Stimulated activated CD4-positive, alpha-beta T cell treated with anti-CD3 and anti-CD28 coated beads, Interleukin-4, amount 100 ng/mL, for 24 hours (primary cell): ENCODE measurements around the gene UPF1.
"Not testable (repeated sequence)": the region's sequence is repeated elsewhere in the genome, so short reads cannot be mapped to it uniquely, and the experiment has no call there.

ENCODE experiments used
- DNase-seq: peaks from one replicate; pipeline ENCODE4 v3.0.0-alpha.2; 2020

UPF1 gene

GRCh38 chr19:18899624-18900560 is 68.1 kb downstream of the UPF1 start:
- DNase-seq, result no peak

DNA sequence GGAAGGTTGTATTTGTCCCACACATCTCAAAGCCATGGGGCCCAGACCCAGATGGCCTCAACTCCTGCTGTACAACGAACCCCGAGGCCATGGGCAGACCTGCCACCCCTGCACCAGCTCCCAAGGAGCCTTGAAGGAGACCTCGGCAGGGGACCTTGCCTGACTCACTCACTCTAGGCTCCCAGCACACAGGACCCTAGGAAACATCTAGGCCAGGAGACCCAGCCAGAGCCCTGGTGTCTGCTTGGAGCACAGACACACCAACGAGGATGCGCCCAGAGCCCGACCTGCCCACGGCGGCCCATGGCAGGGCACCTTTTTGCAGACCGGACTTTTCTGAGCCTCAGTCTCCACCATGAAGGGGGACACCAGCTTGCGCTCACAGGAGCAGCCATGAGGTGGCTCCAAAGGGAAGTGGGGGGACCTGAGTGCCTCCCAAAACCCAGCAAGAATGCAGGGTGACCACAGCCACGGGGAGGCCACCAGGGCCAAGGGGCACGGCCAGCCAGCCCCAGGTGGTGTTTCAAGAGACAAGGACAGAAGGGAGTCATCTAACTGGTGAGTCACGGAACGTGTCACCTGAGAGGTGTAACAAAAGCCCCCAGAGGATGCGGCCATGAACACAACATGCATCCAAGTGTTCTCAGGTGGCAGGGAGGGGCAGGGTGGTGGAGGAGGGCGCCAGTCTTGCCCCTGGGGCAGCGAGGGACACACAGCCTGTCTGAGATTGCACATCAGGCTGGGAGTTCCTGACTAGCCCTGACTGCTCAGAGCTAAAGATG is 69.1 kb downstream of the UPF1 start:
- DNase-seq, result no peak

DNA sequence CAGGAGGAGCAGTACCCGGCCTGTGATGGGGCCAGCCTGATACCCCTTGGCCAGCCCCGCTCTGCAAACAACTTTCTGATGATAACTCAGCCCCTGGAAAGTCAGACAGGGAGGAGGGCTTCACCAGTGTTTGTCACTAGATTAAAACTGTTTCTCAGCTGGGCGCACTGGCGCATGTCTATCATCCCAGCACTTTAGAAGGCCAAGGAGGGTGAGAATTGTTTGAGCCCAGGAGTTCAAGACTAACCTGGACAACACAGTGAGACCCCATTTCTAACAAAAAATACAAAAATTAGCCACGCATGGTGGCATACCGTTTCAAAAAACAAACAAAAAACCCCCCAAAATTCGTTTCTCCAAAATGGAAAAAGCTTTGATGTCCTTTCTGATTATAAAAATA is 69.7 kb downstream of the UPF1 start:
- DNase-seq, result no peak

DNA sequence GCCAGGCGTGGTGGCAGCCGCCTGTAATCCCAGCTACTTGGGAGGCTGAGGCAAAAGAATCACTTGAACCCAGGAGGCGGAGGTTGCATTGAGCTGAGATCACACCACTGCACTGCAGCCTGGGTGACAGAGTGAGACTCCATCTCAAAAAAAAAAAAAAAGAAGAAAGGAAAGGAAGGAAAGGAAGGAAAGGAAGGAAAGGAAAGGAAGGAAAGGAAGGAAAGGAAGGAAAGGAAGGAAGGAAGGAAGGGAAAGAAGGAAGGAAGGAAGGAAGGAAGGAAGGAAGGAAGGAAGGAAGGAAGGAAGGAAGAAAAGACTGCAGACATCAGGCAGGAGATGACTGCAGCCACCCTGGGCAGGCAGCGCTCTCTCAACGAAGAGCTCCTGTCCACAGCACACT is 70.8 kb downstream of the UPF1 start:
- not testable (repeated sequence) for DNase-seq

- DNase-seq, result no peak
Observed at GRCh38 chr19:18903156-18904037, 71.6 kb downstream of the UPF1 start.

GRCh38 chr19:18904334-18905057 is 72.7 kb downstream of the UPF1 start:
- no peak for DNase-seq

DNA sequence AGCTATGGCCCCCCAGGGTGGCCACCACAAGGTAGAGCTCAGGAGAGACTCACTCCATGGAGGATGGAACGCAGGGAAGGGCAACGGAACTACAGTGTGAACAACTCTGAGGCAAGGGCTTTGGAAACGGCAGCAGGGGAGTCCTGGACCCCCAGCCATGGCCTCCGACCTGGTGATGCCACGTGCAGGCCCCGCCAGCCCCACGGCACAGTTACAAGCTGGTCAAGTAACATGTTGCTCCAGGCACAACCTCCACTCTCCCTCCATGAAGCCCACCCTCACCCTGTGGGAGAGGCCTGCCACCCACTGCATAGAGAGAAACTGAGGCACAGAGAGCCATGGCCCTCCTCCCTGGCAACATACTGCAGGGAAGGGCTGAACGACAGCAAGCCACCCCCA is 73.3 kb downstream of the UPF1 start:
- no peak for DNase-seq

DNA sequence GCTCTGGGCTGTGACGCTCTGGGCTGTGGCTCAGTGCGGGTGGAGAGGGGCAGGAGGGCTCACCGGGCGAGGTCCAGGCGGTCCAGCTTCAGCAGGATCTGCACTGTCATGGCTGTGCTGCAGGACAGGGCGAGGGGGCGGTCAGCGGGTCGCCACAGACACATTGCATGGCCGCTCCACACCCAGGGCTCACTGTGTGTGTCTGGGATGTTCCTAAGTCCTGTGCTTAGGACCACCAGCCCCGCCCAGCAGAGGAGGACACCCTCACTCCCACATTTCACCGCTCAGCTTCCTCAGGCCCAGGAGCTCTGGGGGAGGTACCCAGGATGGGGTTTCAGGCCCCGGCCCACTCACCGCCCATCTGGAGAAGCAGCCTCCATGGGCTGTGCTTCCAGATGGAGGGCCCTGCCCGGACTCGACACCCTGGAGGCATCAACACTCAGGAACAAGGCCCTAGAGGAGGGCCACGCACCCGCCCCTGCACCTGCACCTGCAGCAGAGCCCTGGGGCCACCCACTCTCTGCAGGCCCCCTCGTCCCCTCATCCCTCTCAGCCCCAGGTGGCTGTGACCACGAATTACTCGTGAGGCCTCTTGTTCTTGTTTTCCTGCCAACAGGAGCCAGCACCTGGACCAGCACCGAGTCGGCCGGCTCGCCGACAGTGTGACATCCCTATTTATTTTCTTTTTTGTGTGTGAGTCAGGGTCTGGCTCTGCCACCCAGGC is 73.9 kb downstream of the UPF1 start:
- DNase-seq, result no peak

DNA sequence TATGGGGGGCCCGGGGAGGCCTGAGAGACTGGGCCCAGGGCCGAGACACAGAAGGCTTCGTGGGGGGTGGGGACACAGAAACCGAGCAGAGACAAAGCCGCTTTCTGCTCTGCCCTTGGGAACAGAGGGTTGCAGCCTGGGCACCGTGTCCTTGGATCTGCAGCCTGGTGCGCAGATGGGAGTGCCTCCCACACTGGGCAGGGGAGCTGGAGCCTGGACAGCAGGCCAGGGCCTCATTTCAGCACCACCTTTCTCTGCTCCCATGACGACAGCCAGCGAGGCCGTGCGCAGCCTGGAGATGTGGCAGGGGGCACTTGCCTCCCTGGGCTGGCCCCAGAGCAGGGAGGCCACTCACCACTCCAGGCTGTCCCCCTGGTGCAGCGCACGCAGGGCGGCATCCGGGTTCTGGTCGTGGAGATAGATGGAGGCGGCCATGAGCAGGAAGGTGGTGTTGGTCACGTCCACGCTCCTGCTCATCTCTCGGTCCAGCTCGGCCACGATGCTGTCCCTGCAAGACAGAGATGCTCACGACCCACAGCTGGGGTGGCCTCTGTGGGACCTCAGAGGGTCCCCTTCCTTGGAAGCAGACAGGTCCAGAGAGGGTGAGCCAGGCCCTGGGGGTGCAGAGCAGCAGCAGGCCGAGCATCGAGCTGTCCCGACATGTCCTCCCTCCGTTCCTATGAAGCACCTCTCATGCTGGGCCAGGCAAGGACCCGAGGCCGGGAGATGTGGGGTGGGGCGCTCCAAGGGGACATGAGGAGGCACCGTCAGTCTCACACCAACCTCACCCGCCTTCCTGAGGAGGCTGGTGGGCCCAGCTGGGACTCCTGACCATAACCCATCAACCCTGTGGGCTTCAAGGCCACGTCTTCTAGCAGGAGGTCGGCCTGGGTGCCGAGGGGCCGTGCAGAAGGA is 75.1 kb downstream of the UPF1 start:
- DNase-seq, result no peak

- DNase-seq, result no peak
Observed at GRCh38 chr19:18908917-18909619, 77.3 kb downstream of the UPF1 start.

DNA sequence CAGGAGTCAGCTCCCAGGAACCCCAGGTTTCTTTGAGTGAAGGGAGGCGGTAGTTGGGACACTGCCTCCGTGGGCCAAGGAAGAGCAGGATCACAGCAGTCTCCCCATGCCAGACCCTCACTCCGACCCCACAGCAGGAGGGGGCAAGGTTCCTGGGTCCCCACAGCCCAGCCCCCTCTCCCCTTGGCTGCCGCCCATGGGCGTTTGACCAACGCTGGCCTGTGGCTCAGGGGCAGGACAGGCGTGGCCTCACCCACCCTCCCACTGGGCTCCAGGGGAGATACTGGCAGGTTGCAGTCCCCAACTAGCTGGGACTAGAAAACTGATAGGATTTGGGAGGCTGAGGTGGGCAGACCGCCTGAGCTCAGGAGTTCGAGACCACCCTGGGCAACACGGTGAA is 78.3 kb downstream of the UPF1 start:
- no peak for DNase-seq

GRCh38 chr19:18910801-18911436 is 79.2 kb downstream of the UPF1 start:
- no peak for DNase-seq

- no peak for DNase-seq
Observed at GRCh38 chr19:18912933-18913332, 81.2 kb downstream of the UPF1 start.

- no peak for DNase-seq
Observed at GRCh38 chr19:18913466-18913865, 81.7 kb downstream of the UPF1 start.

GRCh38 chr19:18915639-18916038 is 83.9 kb downstream of the UPF1 start:
- peak; percentile 36 for DNase-seq

DNA sequence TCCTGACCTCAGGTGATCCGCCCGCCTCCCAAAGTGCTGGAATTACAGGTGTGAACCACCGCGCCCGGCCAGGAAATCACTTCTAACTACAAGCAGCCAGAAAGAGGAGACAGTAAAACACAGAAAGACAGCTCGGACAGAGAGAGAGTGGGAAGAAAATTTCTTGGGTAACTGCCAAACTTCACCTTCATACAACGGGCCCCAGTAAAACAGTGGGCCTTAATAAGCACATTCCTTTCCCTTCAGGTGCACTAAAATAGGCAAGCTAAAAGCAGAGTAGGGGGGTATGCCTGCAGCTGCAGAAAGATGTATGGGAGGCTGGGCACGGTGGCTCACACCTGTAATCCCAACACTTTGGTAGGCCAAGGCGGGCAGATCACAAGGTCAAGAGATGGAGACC is 85.8 kb downstream of the UPF1 start:
- DNase-seq, result not testable (repeated sequence)
